ENCODE results near the gene CALR.
"Not testable (repeated sequence)": the region's sequence is repeated elsewhere in the genome, so short reads cannot be mapped to it uniquely, and the experiment has no call there.

The CALR gene

GRCh38 chr19:12937927-12938778 lies at the start of gene CALR:
Gene CALR (plus strand): TSS chr19:12938609. CDS start chr19:12938680, 71 bp downstream.
- peak; percentile 96 for DNase-seq

- DNase-seq = not testable (repeated sequence)
These were observed 48.1 kb upstream of the CALR start for GRCh38 chr19:12890299-12890786.

- DNase-seq = peak; percentile 99
These were observed 47.4 kb upstream of the CALR start, which contains the start of gene GCDH for GRCh38 chr19:12890787-12891552. Gene GCDH (plus strand): TSS chr19:12891160. CDS start chr19:12891305, 145 bp downstream.

GRCh38 chr19:12891553-12892021 lies 46.8 kb upstream of the CALR start:
- no peak for DNase-seq

GRCh38 chr19:12893582-12893981 lies 44.8 kb upstream of the CALR start:
- no peak for DNase-seq

GRCh38 chr19:12896460-12896859 lies 41.9 kb upstream of the CALR start:
- DNase-seq = no peak

GRCh38 chr19:12899891-12900518 lies 38.4 kb upstream of the CALR start:
- no peak for DNase-seq

GRCh38 chr19:12907166-12907565 lies 31.2 kb upstream of the CALR start:
- no peak for DNase-seq

- DNase-seq = peak; percentile 98
These were observed 25.8 kb upstream of the CALR start for GRCh38 chr19:12912571-12912970.

- peak; percentile 99 for DNase-seq
These were observed 25.3 kb upstream of the CALR start for GRCh38 chr19:12913011-12913561.

- DNase-seq = no peak
These were observed 24.3 kb upstream of the CALR start for GRCh38 chr19:12913851-12914690.

GRCh38 chr19:12915860-12916259 lies 22.5 kb upstream of the CALR start:
- not testable (repeated sequence) for DNase-seq

GRCh38 chr19:12918253-12918652 lies 20.2 kb upstream of the CALR start:
- DNase-seq = no peak

- DNase-seq = no peak
These were observed 17.4 kb upstream of the CALR start for GRCh38 chr19:12921047-12921446.

GRCh38 chr19:12922959-12923358 lies 15.4 kb upstream of the CALR start:
- DNase-seq = no peak

GRCh38 chr19:12924621-12925310 lies 13.6 kb upstream of the CALR start:
- DNase-seq = no peak

GRCh38 chr19:12930002-12930645 lies 8.3 kb upstream of the CALR start:
- no peak for DNase-seq

GRCh38 chr19:12932392-12933286 lies 5.8 kb upstream of the CALR start:
- DNase-seq = no peak

GRCh38 chr19:12933287-12934072 lies 4.9 kb upstream of the CALR start, which contains the start of gene FARSA:
Gene FARSA (minus strand): TSS chr19:12933711. CDS start chr19:12933696, 15 bp downstream.
- peak; percentile 60 for DNase-seq
